ENCODE results near the gene PLA1A. TPM values are rescaled to one million over a fixed set of nuclear protein-coding genes. Genes with fewer than 3 reads are reported as not detected.

Gene PLA1A
- total and polyA plus RNA-seq, 2 donors: 1.1 to 3.0 TPM

DNA sequence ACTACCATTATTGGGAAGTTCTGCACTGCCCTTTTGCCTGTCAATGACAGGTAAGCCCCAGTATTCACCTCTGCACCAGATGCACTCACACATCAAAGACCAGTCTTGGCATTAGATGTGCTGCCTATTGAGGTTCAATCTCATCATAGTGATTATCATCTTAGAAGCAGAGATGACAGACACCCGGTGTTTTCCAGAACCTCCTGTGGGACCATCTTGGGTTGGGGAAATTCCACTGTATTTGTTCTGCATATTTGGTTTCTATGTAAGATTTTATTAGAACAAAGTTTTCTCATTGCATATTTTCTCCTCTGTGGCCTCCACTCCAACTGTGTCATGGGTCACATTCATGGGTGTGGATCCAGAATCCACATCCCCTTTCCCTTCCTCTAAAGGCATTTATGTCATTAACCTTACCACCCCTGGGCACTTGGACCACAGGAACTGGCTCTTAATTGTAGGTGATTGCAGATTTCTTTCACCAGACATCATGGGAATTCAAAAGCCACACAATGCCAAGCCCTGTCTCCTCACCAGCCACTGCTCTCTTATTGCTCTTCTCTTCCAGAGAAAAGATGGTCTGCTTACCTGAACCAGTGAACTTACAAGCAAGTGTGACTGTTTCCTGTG, 31.2 kb downstream of the PLA1A start:
- Histone ChIP-seq H3K36me3 (ENCODE audit: control insufficient read depth in 2 of 2, insufficient read depth in 2 of 2, low read length in 1 of 2) (no peaks in the 10 kb centered on the region), H3K4me1 (ENCODE audit: control insufficient read depth in 2 of 2, insufficient read depth in 2 of 2, low read length in 2 of 2) (peaks cover 0 to 2% of the 10 kb centered on the region in 2 donors), H3K27ac (ENCODE audit: low read depth in 1 of 2, low read length in 1 of 2) (peak overlapping the region; percentile 47 to 52), H3K27me3 (ENCODE audit: control insufficient read depth in 2 of 2, insufficient read depth in 1 of 2, low read length in 1 of 2) (no peaks in the 10 kb centered on the region), H3K9me3 (ENCODE audit: control insufficient read depth in 2 of 2, insufficient read depth in 1 of 2, low read length in 1 of 2) (no peaks in the 10 kb centered on the region), H3K4me3 (ENCODE audit: low read length in 2 of 2) (no peak overlapping the region)
- WGBS: 92% methylated on average over 1 of the region's 1 CpG
- DNase-seq (ENCODE audit: low read depth in 6 of 9, low spot score in 9 of 9): peak in 1 of 9 donors; percentile 22

DNA sequence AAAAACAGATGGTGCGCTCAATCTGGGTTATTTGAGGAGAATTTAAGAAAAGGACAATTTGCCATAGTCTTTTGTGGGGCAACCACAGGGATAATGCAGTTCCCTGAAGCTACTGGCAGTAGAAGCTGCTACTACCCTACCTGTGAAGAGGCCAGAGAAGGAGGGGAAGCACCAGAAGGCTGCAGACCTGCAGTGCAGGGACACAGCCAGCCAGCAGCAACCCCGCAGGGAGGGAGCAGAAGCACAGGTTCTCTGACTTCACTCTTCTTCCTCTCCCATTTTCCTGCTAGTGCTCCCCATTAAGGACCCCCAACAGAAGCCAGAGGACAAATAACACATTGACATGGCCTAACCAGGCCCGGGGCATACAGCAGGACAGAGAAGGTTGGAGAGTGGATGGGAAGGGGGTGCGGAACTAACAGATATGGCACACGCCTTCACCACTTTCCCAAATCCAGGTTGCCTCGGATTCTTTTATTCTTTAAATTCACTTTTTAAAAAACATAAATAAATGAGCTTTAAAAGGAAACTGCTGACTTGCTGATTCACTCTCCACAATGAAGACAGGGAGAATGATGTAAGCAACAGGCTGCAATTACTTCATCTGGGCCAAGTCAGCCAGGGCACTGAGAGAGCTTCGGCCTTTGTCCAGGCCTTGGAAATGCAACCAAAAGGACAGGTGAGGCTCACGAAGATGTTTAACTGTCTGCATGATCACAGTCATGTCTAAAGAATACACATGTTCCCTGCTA, 32.6 kb downstream of the PLA1A start:
- 89% methylated on average over 8 of the region's 8 CpGs for WGBS
- no peaks in the 10 kb centered on the region for H3K36me3 ChIP-seq (ENCODE audit: control insufficient read depth in 2 of 2, insufficient read depth in 2 of 2, low read length in 1 of 2)
- H3K4me1 ChIP-seq (ENCODE audit: control insufficient read depth in 2 of 2, insufficient read depth in 2 of 2, low read length in 2 of 2): peaks cover 0 to 2% of the 10 kb centered on the region in 2 donors
- H3K27me3 ChIP-seq (ENCODE audit: control insufficient read depth in 2 of 2, insufficient read depth in 1 of 2, low read length in 1 of 2): no peaks in the 10 kb centered on the region
- no peak overlapping the region for H3K4me3 ChIP-seq (ENCODE audit: low read length in 2 of 2)
- peak overlapping the region in 1 of 2 donors; percentile 71 for H3K27ac ChIP-seq (ENCODE audit: low read depth in 1 of 2, low read length in 1 of 2)
- no peak for DNase-seq (ENCODE audit: low read depth in 6 of 9, low spot score in 9 of 9)
- no peaks in the 10 kb centered on the region for H3K9me3 ChIP-seq (ENCODE audit: control insufficient read depth in 2 of 2, insufficient read depth in 1 of 2, low read length in 1 of 2)

DNA sequence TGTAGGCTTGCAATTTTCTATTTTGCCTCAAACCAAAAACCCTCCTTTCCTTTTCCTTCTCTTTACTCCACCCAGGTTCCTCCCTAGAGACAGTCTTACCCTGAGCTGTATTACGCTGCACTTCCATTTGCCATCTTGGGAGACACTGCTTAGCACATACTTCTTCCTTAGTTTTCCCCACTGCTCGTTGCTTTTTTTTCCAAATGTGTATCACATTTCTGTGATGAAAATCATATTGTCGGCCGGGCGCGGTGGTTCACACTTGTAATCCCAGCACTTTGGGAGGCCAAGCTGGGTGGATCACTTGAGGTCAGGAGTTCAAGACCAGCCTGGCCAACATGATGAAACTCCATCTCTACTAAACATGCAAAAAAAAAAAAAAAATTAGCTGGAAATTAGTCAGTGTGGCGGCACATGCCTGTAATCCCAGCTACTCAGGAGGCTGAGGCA, 33.2 kb downstream of the PLA1A start:
- Histone ChIP-seq H3K9me3 (ENCODE audit: control insufficient read depth in 2 of 2, insufficient read depth in 1 of 2, low read length in 1 of 2) (no peaks in the 10 kb centered on the region), H3K4me1 (ENCODE audit: control insufficient read depth in 2 of 2, insufficient read depth in 2 of 2, low read length in 2 of 2) (peaks cover 0 to 2% of the 10 kb centered on the region in 2 donors), H3K27me3 (ENCODE audit: control insufficient read depth in 2 of 2, insufficient read depth in 1 of 2, low read length in 1 of 2) (no peaks in the 10 kb centered on the region), H3K27ac (ENCODE audit: low read depth in 1 of 2, low read length in 1 of 2) (no peak overlapping the region), H3K36me3 (ENCODE audit: control insufficient read depth in 2 of 2, insufficient read depth in 2 of 2, low read length in 1 of 2) (no peaks in the 10 kb centered on the region), H3K4me3 (ENCODE audit: low read length in 2 of 2) (no peak overlapping the region)
- no peak for DNase-seq (ENCODE audit: low read depth in 6 of 9, low spot score in 9 of 9)
- WGBS: 95% methylated on average over 7 of the region's 7 CpGs

DNA sequence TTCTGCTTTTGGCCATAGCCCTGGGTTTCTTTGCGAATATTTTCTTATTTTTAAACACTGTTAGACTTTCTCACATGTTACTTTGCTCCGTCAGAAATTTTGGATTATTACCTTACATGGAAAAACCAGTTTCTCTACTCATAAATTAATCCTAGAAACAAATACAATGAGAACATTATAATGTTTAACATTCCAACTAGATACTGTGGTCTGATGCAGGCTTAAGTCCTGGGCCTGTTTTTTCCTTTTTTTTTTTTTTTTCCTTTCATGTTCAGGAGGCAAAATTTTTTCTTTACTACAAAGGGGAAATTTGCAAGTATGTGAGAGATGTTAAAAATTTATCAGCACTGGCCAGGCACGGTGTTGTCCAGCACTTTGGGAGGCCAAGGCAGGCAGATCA, 33.8 kb downstream of the PLA1A start:
- no peak overlapping the region for H3K4me3 ChIP-seq (ENCODE audit: low read length in 2 of 2)
- H3K36me3 ChIP-seq (ENCODE audit: control insufficient read depth in 2 of 2, insufficient read depth in 2 of 2, low read length in 1 of 2): no peaks in the 10 kb centered on the region
- no peaks in the 10 kb centered on the region for H3K27me3 ChIP-seq (ENCODE audit: control insufficient read depth in 2 of 2, insufficient read depth in 1 of 2, low read length in 1 of 2)
- no peaks in the 10 kb centered on the region for H3K9me3 ChIP-seq (ENCODE audit: control insufficient read depth in 2 of 2, insufficient read depth in 1 of 2, low read length in 1 of 2)
- no peak overlapping the region for H3K27ac ChIP-seq (ENCODE audit: low read depth in 1 of 2, low read length in 1 of 2)
- H3K4me1 ChIP-seq (ENCODE audit: control insufficient read depth in 2 of 2, insufficient read depth in 2 of 2, low read length in 2 of 2): peaks cover 0 to 2% of the 10 kb centered on the region in 2 donors
- 94% methylated on average over 3 of the region's 3 CpGs for WGBS
- DNase-seq (ENCODE audit: low read depth in 6 of 9, low spot score in 9 of 9): no peak

DNA sequence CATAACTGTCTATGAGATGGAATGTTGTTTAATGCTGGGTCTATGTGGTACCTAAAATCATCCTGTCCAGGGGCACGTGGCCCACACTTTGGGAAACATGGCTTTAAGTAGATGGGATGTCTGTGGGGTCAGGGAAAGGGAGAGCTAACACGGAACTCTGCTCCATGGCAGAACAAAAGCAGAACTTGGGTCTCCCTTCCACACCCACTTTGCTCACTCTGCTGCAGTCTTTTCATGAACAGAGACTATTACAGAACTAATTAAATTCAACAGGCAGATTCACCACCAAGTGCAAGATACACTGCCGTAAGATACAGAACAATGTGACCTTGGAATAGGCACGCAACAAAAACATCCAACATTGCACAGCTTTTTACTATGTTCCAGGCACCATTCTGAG, 34.5 kb downstream of the PLA1A start:
- Histone ChIP-seq H3K27me3 (ENCODE audit: control insufficient read depth in 2 of 2, insufficient read depth in 1 of 2, low read length in 1 of 2) (no peaks in the 10 kb centered on the region), H3K36me3 (ENCODE audit: control insufficient read depth in 2 of 2, insufficient read depth in 2 of 2, low read length in 1 of 2) (no peaks in the 10 kb centered on the region), H3K4me1 (ENCODE audit: control insufficient read depth in 2 of 2, insufficient read depth in 2 of 2, low read length in 2 of 2) (no peaks in the 10 kb centered on the region), H3K4me3 (ENCODE audit: low read length in 2 of 2) (no peak overlapping the region), H3K27ac (ENCODE audit: low read depth in 1 of 2, low read length in 1 of 2) (no peak overlapping the region), H3K9me3 (ENCODE audit: control insufficient read depth in 2 of 2, insufficient read depth in 1 of 2, low read length in 1 of 2) (no peaks in the 10 kb centered on the region)
- 94% methylated on average over 4 of the region's 4 CpGs for WGBS
- no peak for DNase-seq (ENCODE audit: low read depth in 6 of 9, low spot score in 9 of 9)

DNA sequence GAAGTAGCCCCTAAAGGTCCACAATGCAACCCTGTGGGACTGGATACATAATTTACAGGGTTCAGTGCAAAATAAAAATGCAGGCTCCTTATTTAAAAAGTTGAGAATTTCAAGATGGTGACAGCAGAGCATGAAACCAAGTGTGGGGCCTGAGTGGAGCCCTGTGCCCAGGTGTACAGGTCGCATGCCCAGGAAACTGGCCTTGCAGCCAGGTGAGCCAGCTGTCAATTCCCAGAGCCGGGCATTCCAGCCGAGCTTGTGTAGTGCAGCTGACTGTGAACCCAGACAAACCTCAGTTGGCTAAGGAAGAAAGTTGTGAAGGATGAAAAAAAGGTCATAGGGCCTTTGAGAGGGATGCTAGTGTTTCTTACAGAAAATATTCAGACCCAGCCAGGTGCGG, 35.1 kb downstream of the PLA1A start:
- Histone ChIP-seq H3K4me3 (ENCODE audit: low read length in 2 of 2) (no peak overlapping the region), H3K4me1 (ENCODE audit: control insufficient read depth in 2 of 2, insufficient read depth in 2 of 2, low read length in 2 of 2) (peaks cover 0 to 3% of the 10 kb centered on the region in 2 donors), H3K27me3 (ENCODE audit: control insufficient read depth in 2 of 2, insufficient read depth in 1 of 2, low read length in 1 of 2) (no peaks in the 10 kb centered on the region), H3K36me3 (ENCODE audit: control insufficient read depth in 2 of 2, insufficient read depth in 2 of 2, low read length in 1 of 2) (no peaks in the 10 kb centered on the region), H3K9me3 (ENCODE audit: control insufficient read depth in 2 of 2, insufficient read depth in 1 of 2, low read length in 1 of 2) (no peaks in the 10 kb centered on the region), H3K27ac (ENCODE audit: low read depth in 1 of 2, low read length in 1 of 2) (no peak overlapping the region)
- WGBS: 87% methylated on average over 4 of the region's 4 CpGs
- DNase-seq (ENCODE audit: low read depth in 6 of 9, low spot score in 9 of 9): no peak

DNA sequence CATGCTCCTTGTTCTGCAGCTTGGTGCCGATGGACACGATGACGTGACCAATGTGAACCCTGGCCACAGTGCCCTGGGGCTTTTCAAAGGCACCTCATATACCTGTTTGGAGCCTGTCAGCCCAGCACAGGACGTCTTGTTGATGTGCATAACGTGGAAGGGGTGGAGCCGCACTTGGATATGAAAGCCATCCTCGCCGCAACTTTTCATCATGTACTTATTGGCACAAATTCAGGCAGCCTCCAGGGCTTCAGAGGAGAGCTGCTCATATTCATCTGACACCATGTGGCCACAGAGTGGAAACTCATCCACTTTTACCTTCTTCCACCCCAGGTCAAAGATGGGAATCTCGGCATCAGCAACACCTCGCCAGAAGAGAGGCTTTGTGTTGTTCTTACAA, 38.0 kb downstream of the PLA1A start:
- H3K4me3 ChIP-seq (ENCODE audit: low read length in 2 of 2): no peak overlapping the region
- H3K9me3 ChIP-seq (ENCODE audit: control insufficient read depth in 2 of 2, insufficient read depth in 1 of 2, low read length in 1 of 2): no peaks in the 10 kb centered on the region
- peaks cover 0 to 12% of the 10 kb centered on the region in 2 donors for H3K4me1 ChIP-seq (ENCODE audit: control insufficient read depth in 2 of 2, insufficient read depth in 2 of 2, low read length in 2 of 2)
- H3K27ac ChIP-seq (ENCODE audit: low read depth in 1 of 2, low read length in 1 of 2): no peak overlapping the region
- H3K36me3 ChIP-seq (ENCODE audit: control insufficient read depth in 2 of 2, insufficient read depth in 2 of 2, low read length in 1 of 2): peaks cover 0 to 3% of the 10 kb centered on the region in 2 donors
- 94% methylated on average over 10 of the region's 10 CpGs for WGBS
- no peaks in the 10 kb centered on the region for H3K27me3 ChIP-seq (ENCODE audit: control insufficient read depth in 2 of 2, insufficient read depth in 1 of 2, low read length in 1 of 2)
- no peak for DNase-seq (ENCODE audit: low read depth in 6 of 9, low spot score in 9 of 9)

DNA sequence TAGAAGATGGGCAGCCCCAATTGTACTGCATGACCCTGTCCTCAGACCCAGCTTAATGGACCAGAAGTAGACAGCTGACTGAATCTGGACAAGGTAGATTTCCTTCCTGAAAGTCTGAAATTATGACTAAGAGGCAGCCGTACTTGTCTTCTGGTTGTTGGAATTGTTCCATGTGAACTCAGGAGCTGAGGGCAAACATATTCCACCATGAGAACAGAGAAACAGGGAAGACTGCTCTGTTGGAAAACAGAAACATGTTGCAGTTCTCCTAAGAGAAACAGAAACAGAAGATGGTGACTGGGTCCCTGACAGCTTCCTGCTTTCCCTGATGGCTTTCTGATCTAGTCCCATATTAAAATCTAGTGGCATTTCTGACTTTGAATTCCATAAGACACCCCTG, 38.6 kb downstream of the PLA1A start:
- H3K27ac ChIP-seq (ENCODE audit: low read depth in 1 of 2, low read length in 1 of 2): no peak overlapping the region
- H3K27me3 ChIP-seq (ENCODE audit: control insufficient read depth in 2 of 2, insufficient read depth in 1 of 2, low read length in 1 of 2): no peaks in the 10 kb centered on the region
- WGBS: 90% methylated on average over 1 of the region's 1 CpG
- no peak overlapping the region for H3K4me3 ChIP-seq (ENCODE audit: low read length in 2 of 2)
- no peaks in the 10 kb centered on the region for H3K9me3 ChIP-seq (ENCODE audit: control insufficient read depth in 2 of 2, insufficient read depth in 1 of 2, low read length in 1 of 2)
- H3K36me3 ChIP-seq (ENCODE audit: control insufficient read depth in 2 of 2, insufficient read depth in 2 of 2, low read length in 1 of 2): peaks cover 0 to 3% of the 10 kb centered on the region in 2 donors
- H3K4me1 ChIP-seq (ENCODE audit: control insufficient read depth in 2 of 2, insufficient read depth in 2 of 2, low read length in 2 of 2): peaks cover 0 to 12% of the 10 kb centered on the region in 2 donors
- no peak for DNase-seq (ENCODE audit: low read depth in 6 of 9, low spot score in 9 of 9)

DNA sequence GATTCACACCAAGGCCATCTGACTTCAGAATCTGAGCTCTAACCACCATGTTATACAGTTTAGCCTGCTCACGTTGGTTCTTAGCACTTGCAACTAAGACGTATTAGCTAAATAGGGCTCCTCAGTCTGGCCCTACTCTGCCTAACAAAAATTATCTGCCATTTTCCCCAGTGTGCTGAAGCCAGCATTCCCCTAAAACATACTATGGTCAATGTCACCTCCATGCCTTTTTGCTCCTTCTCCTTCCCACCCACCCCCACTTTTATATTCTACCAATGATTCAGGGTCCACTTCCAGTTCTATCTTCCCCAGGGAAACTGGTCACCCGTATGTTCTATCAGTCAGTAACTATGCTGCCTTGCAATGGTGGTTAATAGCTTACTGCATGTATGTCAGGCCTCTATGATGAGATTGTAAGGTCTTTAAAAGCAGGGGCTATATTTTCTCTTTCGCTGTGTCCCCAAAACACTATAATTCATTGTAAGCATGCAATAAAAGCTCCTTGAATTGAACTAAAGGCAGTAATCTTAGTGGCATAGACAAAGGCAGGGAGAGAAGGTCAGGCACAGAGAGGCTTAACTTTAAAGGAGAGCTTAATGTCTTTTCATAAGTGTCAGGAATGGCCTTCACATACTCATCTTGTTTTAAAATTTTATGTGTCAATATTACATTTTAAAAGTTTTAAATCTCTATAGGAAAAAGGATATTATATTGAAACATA, 39.4 kb downstream of the PLA1A start:
- Histone ChIP-seq H3K9me3 (ENCODE audit: control insufficient read depth in 2 of 2, insufficient read depth in 1 of 2, low read length in 1 of 2) (no peaks in the 10 kb centered on the region), H3K4me1 (ENCODE audit: control insufficient read depth in 2 of 2, insufficient read depth in 2 of 2, low read length in 2 of 2) (peaks cover 0 to 12% of the 10 kb centered on the region in 2 donors), H3K4me3 (ENCODE audit: low read length in 2 of 2) (no peak overlapping the region), H3K27me3 (ENCODE audit: control insufficient read depth in 2 of 2, insufficient read depth in 1 of 2, low read length in 1 of 2) (no peaks in the 10 kb centered on the region), H3K27ac (ENCODE audit: low read depth in 1 of 2, low read length in 1 of 2) (peak overlapping the region in 1 of 2 donors; percentile 52), H3K36me3 (ENCODE audit: control insufficient read depth in 2 of 2, insufficient read depth in 2 of 2, low read length in 1 of 2) (peaks cover 2 to 3% of the 10 kb centered on the region in 2 donors)
- DNase-seq (ENCODE audit: low read depth in 6 of 9, low spot score in 9 of 9): no peak
- WGBS: 96% methylated on average over 4 of the region's 4 CpGs

All from thymus (tissue), 11 donors.